Stimulated activated CD4-positive, alpha-beta T cell treated with anti-CD3 and anti-CD28 coated beads, Interleukin-12 subunit alpha, Interleukin-12 subunit beta, amount 100 ng/mL, for 24 hours (primary cell): ENCODE results near the gene CTNS.

Experiments used
- DNase-seq, 2 experiments: peaks; one replicate each; pipeline ENCODE4 v3.0.0-alpha.2; 2020; ENCODE audit warnings: low read depth in 2 of 2

The CTNS gene

GRCh38 chr17:3622977-3623594 is 13.5 kb upstream of the CTNS start:
- no peak for DNase-seq

GRCh38 chr17:3626831-3627768 is 9.5 kb upstream of the CTNS start:
- DNase-seq = no peak

GRCh38 chr17:3627769-3628167 is 8.8 kb upstream of the CTNS start:
- DNase-seq = no peak

- DNase-seq = no peak
Observed at GRCh38 chr17:3630781-3631180, 5.8 kb upstream of the CTNS start.

GRCh38 chr17:3632287-3632686 is 4.3 kb upstream of the CTNS start:
- DNase-seq = no peak

GRCh38 chr17:3635474-3636153 is 946 bp upstream of the CTNS start:
- DNase-seq = no peak

- no peak for DNase-seq
Observed at GRCh38 chr17:3636908-3637373, 381 bp downstream of the CTNS start.

- DNase-seq = peak in 1 of 2 experiments; percentile 46
Observed at GRCh38 chr17:3639981-3640596, 3.5 kb downstream of the CTNS start.

GRCh38 chr17:3641014-3641413 is 4.5 kb downstream of the CTNS start:
- no peak for DNase-seq

GRCh38 chr17:3641717-3642486 is 5.3 kb downstream of the CTNS start:
- DNase-seq = no peak

GRCh38 chr17:3643889-3644349 is 7.4 kb downstream of the CTNS start:
- DNase-seq = no peak

GRCh38 chr17:3645310-3645709 is 8.8 kb downstream of the CTNS start:
- DNase-seq = no peak

- DNase-seq = no peak
Observed at GRCh38 chr17:3647251-3647650, 10.7 kb downstream of the CTNS start.

GRCh38 chr17:3647769-3648555 is 11.4 kb downstream of the CTNS start:
- DNase-seq = peak in 1 of 2 experiments; percentile 29

- DNase-seq = no peak
Observed at GRCh38 chr17:3655766-3656165, 19.2 kb downstream of the CTNS start.

- no peak for DNase-seq
Observed at GRCh38 chr17:3656353-3656752, 19.8 kb downstream of the CTNS start.

GRCh38 chr17:3656755-3657587 is 20.4 kb downstream of the CTNS start:
- no peak for DNase-seq

- DNase-seq = no peak
Observed at GRCh38 chr17:3657588-3657869, 21.0 kb downstream of the CTNS start.
